Body of pancreas (tissue), 4 donors: Measurements from ENCODE around the gene PCSK2. TPM values are rescaled to one million over a fixed set of nuclear protein-coding genes. Genes with fewer than 3 reads are reported as not detected.

Experiments used
- ATAC-seq: fragments of 150-250 bp; one replicate; pipeline ENCODE4 v1.9.1; 2016
- DNase-seq, 4 donors: peaks; one replicate each; pipeline ENCODE4 v3.0.0-alpha.2; 2019
- H3K27ac ChIP-seq, 4 donors: fragments of 200-600 bp; sonication (generic); 1 replicate in 3 of 4; 2 replicates in 1 of 4; pipeline versions ENCODE4 v1.5.1 to v1.6.1; 2016 to 2019; ENCODE audit warnings: mild to moderate bottlenecking in 1 of 4, mixed read lengths in 1 of 4, moderate library complexity in 1 of 4
- H3K27me3 ChIP-seq, 2 donors: fragments of 200-600 bp; sonication (generic); one replicate each; pipeline ENCODE4 v1.6.0; 2016; ENCODE audit warnings: mild to moderate bottlenecking in 1 of 2
- H3K36me3 ChIP-seq, 2 donors: fragments of 200-600 bp; sonication (generic); replicated peaks in 1 of 2; 2 replicates each; pipeline ENCODE4 v1.5.1; 2016; ENCODE audit warnings: low read depth in 2 of 2; ENCODE audit not compliant: insufficient read depth in 1 of 2
- H3K4me1 ChIP-seq: fragments of 200-600 bp; sonication (generic); one replicate; pipeline ENCODE4 v1.6.0; 2016
- H3K4me3 ChIP-seq, 2 donors: fragments of 200-600 bp; sonication (generic); 1 replicate in 1 of 2; 2 replicates in 1 of 2; pipeline ENCODE4 v1.5.1; 2016 to 2019
- H3K9me3 ChIP-seq, 3 donors: fragments of 200-600 bp; sonication (generic); 1 replicate in 2 of 3; 2 replicates in 1 of 3; pipeline ENCODE4 v1.5.1; 2016
- CTCF ChIP-seq, 7 experiments: fragments of 450-650 bp in 4 of 7; fragments of 200-600 bp in 3 of 7; sonication (generic) in 3 of 7; IDR thresholded peaks; one replicate each; pipeline ENCODE4 v1.5.1; 2016 to 2019; ENCODE audit warnings: antibody characterized with exemption in 7 of 7
- POLR2A ChIP-seq, 3 donors: fragments of 450-650 bp; IDR thresholded peaks; one replicate each; pipeline ENCODE4 v1.6.1; 2016; ENCODE audit warnings: antibody characterized with exemption in 3 of 3, mild to moderate bottlenecking in 2 of 3
- WGBS, 2 donors: methylation state at CpG; one replicate each; pipeline ENCODE4 v1.1.5; 2017; 5-methylcytosine and 5-hydroxymethylcytosine counted together
- intact Hi-C: fragments of 100-400 bp; cut with DNase I; formaldehyde crosslinking; loops from one replicate; pipeline ENCODE4 v1.15.1; 2023
- total RNA-seq, 2 donors: library from RNA; depleted of rRNA; stranded (reverse); fragments of >200 nt; gene quantifications; one replicate each; pipeline ENCODE4 v1.1.0, GENCODE V29; 2016

PCSK2 gene
- total RNA-seq, 2 donors from 2014 or later: 3.3 to 7.0 TPM

GRCh38 chr20:17273717-17274116, 46.9 kb downstream of the PCSK2 start:
- Histone ChIP-seq H3K4me3 (no peak overlapping the region), H3K27me3 (no peaks in the 10 kb centered on the region), H3K9me3 (no peaks in the 10 kb centered on the region), H3K27ac (no peak overlapping the region), H3K36me3 (no peaks in the 10 kb centered on the region), H3K4me1 (no peaks in the 10 kb centered on the region)
- intact Hi-C loops: no loop called here
- 71 to 76% methylated on average over 3 of the region's 3 CpGs for WGBS, 2 donors
- DNase-seq (no peak), ATAC-seq (no peak)
- TF ChIP-seq CTCF (IDR thresholded peaks at IDR 0.05): no peak
- no peak for TF ChIP-seq POLR2A (IDR thresholded peaks at IDR 0.05)

GRCh38 chr20:17276101-17276500, 49.3 kb downstream of the PCSK2 start:
- no peaks in the 10 kb centered on the region for H3K36me3 ChIP-seq
- no peaks in the 10 kb centered on the region for H3K9me3 ChIP-seq
- TF ChIP-seq CTCF (IDR thresholded peaks at IDR 0.05) (no peak), POLR2A (IDR thresholded peaks at IDR 0.05) (no peak)
- ATAC-seq: no peak
- no peaks in the 10 kb centered on the region for H3K4me1 ChIP-seq
- no peak overlapping the region for H3K27ac ChIP-seq
- intact Hi-C loops: no loop called here
- H3K4me3 ChIP-seq: no peak overlapping the region
- DNase-seq: no peak
- H3K27me3 ChIP-seq: no peaks in the 10 kb centered on the region

- Histone ChIP-seq H3K4me1 (no peaks in the 10 kb centered on the region), H3K9me3 (no peaks in the 10 kb centered on the region), H3K27me3 (no peaks in the 10 kb centered on the region), H3K36me3 (no peaks in the 10 kb centered on the region), H3K4me3 (no peak overlapping the region), H3K27ac (no peak overlapping the region)
- intact Hi-C loops: loop anchor here (10.0 kb wide), 1 partner anchor 477 kb away; no protein-coding TSS in a partner anchor
- no peak for ATAC-seq
- no peak for TF ChIP-seq POLR2A (IDR thresholded peaks at IDR 0.05)
- peak in 6 of 7 experiments; percentile 22 to 39 (median 38) for TF ChIP-seq CTCF (IDR thresholded peaks at IDR 0.05)
- peak; percentile 48 to 53 (median 50) for DNase-seq
Observed at GRCh38 chr20:17281478-17281877, 54.6 kb downstream of the PCSK2 start.

- no peaks in the 10 kb centered on the region for H3K27me3 ChIP-seq
- H3K4me1 ChIP-seq: no peaks in the 10 kb centered on the region
- no peaks in the 10 kb centered on the region for H3K36me3 ChIP-seq
- no peak for ATAC-seq
- no peak overlapping the region for H3K4me3 ChIP-seq
- 51 to 68% methylated on average over 3 of the region's 3 CpGs for WGBS, 2 donors
- H3K9me3 ChIP-seq: no peaks in the 10 kb centered on the region
- no peak overlapping the region for H3K27ac ChIP-seq
- intact Hi-C loops: loop anchor here (10.0 kb wide), 1 partner anchor 478 kb away; no protein-coding TSS in a partner anchor
- TF ChIP-seq CTCF (IDR thresholded peaks at IDR 0.05): no peak
- no peak for TF ChIP-seq POLR2A (IDR thresholded peaks at IDR 0.05)
- no peak for DNase-seq
Observed at GRCh38 chr20:17282501-17282900, 55.7 kb downstream of the PCSK2 start.

GRCh38 chr20:17287503-17287902, 60.7 kb downstream of the PCSK2 start:
- Histone ChIP-seq H3K4me3 (no peak overlapping the region), H3K27ac (no peak overlapping the region), H3K36me3 (no peaks in the 10 kb centered on the region), H3K27me3 (no peaks in the 10 kb centered on the region), H3K9me3 (no peaks in the 10 kb centered on the region), H3K4me1 (no peaks in the 10 kb centered on the region)
- no peak for TF ChIP-seq POLR2A (IDR thresholded peaks at IDR 0.05)
- no peak for TF ChIP-seq CTCF (IDR thresholded peaks at IDR 0.05)
- no peak for DNase-seq
- intact Hi-C loops: loop anchor here (10.0 kb wide), 1 partner anchor 483 kb away; no protein-coding TSS in a partner anchor
- WGBS, 2 donors: 38 to 40% methylated on average over 2 of the region's 2 CpGs
- ATAC-seq: no peak
